DND-41 (cell line): ENCODE data around the gene ATP6AP1.
A peak's percentile ranks its signal among the peaks of the same experiment; 100 is the strongest.

Source experiments
- ATAC-seq: fragments of 200-7000 bp; cut with Tn5 transposase; 3 replicates; pipeline ENCODE4 v1.9.1; 2021; ENCODE audit warnings: low read depth; ENCODE audit not compliant: insufficient read depth
- DNase-seq: peaks from one replicate; pipeline ENCODE4 v3.0.0-alpha.2; 2020
- H2AFZ ChIP-seq: 2 replicates; pipeline ENCODE4 v1.6.0; 2012; ENCODE audit warnings: low read depth, low read length
- H3K27ac ChIP-seq: 2 replicates; pipeline ENCODE4 v1.5.1; 2012; ENCODE audit warnings: low read length, inconsistent platforms
- H3K27me3 ChIP-seq: fragments of 200-600 bp; sonication (generic); 2 replicates; pipeline ENCODE4 v1.6.0; 2012; ENCODE audit warnings: low read length, mild to moderate bottlenecking, inconsistent platforms; ENCODE audit not compliant: insufficient read depth, poor library complexity
- H3K36me3 ChIP-seq: 2 replicates; pipeline ENCODE4 v1.5.1; 2012; ENCODE audit warnings: low read length, inconsistent platforms; ENCODE audit not compliant: insufficient read depth
- H3K4me1 ChIP-seq: 2 replicates; pipeline ENCODE4 v1.5.1; 2012; ENCODE audit warnings: mild to moderate bottlenecking, low read length; ENCODE audit not compliant: insufficient read depth
- H3K4me2 ChIP-seq: 2 replicates; pipeline ENCODE4 v1.6.0; 2012; ENCODE audit warnings: mild to moderate bottlenecking, moderate library complexity, low read length, inconsistent platforms; ENCODE audit not compliant: insufficient read depth
- H3K4me3 ChIP-seq, 2 experiments: fragments of 200-600 bp in 1 of 2; shearing (Covaris generic) in 1 of 2; 2 replicates each; pipeline ENCODE4 v1.5.1; 2012 to 2016; ENCODE audit warnings: inconsistent platforms in 2 of 2, low read length in 2 of 2, mild to moderate bottlenecking in 2 of 2, low read depth in 1 of 2, moderate library complexity in 1 of 2
- H3K79me2 ChIP-seq: 2 replicates; pipeline ENCODE4 v1.6.0; 2012; ENCODE audit warnings: low read length, inconsistent platforms; ENCODE audit not compliant: insufficient read depth
- H3K9ac ChIP-seq: 2 replicates; pipeline ENCODE4 v1.6.0; 2012; ENCODE audit warnings: low read depth, mild to moderate bottlenecking, inconsistent platforms, low read length, moderate library complexity
- H3K9me3 ChIP-seq: 2 replicates; pipeline ENCODE4 v1.5.1; 2012; ENCODE audit warnings: low read length, moderate library complexity, mild to moderate bottlenecking, inconsistent platforms; ENCODE audit not compliant: insufficient read depth, severe bottlenecking
- H4K20me1 ChIP-seq: 2 replicates; pipeline ENCODE4 v1.6.0; 2012; ENCODE audit warnings: low read length; ENCODE audit not compliant: insufficient read depth
- EZH2 ChIP-seq: IDR thresholded peaks from 3 replicates; pipeline ENCODE4 v1.6.1; 2012; ENCODE audit warnings: borderline replicate concordance, low read depth, mild to moderate bottlenecking, moderate library complexity, low read length, inconsistent platforms; ENCODE audit not compliant: severe bottlenecking
- TF ChIP-seq, protein P1 (sequence below): IDR thresholded peaks from 2 replicates; pipeline ENCODE4 v1.5.1; 2012; ENCODE audit warnings: borderline replicate concordance, low read length, moderate library complexity, mild to moderate bottlenecking; ENCODE audit not compliant: poor library complexity, severe bottlenecking; ENCODE audit errors: extremely low read depth

The ATP6AP1 gene

DNA sequence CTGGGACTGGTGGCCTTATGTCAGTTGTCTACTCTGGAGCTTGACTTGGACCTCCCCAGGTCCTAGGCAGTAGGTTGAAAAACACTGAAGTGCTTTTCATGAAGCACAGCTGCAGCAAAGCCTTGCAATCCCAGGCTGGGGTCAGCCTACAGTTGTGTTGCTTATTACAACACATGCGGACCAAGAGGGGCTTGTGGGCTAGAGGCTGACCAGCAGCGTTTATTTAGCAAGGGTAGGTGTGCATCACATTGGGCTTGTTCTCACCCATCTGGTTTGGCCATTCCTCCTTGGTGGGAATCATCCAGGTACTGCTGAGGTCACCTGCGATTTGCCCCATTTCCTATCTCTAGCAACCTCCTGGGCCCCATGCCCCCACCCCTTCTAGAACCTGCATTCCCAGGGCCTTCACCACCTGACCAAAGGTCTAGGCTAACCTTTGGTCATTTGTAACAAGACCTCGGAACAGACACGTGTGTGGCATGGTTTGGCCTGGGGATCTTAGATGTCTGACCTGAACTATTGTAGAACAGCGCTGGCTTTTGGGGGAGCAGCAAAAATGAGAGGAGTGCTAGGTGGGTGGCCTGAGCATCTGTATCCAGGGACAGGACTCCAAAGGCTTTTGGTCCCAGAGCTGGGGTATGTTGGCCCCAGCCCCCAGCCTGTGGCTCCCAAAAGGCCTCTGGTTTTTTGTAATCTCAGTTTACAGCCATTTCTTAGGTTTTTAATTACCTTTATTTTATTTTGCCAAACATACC lies 27.3 kb upstream of the ATP6AP1 start:
- DNase-seq (peak; percentile 28), ATAC-seq (peak; percentile 14; the same call in 2 of the 3 replicates)

DNA sequence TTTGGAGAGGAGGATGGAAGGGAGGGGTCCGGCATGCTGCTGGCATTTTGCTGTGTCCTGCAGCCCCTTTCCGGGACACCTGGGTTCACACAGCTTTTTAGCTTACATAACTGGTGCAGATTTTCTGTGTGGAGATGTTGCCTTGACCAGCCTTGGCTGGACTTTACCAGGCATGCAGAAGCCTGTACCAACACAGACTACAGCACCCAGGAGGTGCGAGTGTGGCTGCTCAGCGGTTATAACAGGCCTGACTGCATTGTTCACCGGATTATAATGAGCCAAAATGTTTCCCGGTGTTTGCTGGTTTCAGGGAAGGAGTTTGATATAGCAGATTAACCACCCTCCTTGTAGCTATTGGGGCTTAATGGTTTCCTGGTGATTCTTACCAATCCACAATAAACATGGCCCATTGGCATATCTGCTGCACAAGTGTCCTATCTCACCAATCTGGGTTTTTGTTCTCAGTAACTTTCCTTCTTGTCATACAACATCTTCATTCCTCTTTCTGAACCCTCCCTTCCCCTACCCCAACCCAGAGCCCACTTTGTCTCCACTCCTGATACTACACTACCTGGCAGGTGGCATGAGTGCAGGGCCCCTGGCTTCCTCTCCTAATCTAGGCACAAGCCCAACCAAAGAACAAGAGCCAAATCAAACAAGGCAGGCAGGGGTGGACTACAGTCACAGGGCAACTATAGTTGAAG lies 26.4 kb upstream of the ATP6AP1 start:
- no peaks in the 10 kb centered on the region for H3K27me3 ChIP-seq
- peaks cover 28% of the 10 kb centered on the region for H3K79me2 ChIP-seq
- no peaks in the 10 kb centered on the region for H3K9me3 ChIP-seq
- H3K4me1 ChIP-seq: peaks cover 18% of the 10 kb centered on the region
- H3K27ac ChIP-seq: peak overlapping the region; percentile 10; the same call in 1 of the 2 replicates
- no peak for ATAC-seq
- peaks cover 29% of the 10 kb centered on the region for H3K36me3 ChIP-seq
- H3K4me2 ChIP-seq: no peak overlapping the region
- DNase-seq: no peak
- TF ChIP-seq, protein P1, sequence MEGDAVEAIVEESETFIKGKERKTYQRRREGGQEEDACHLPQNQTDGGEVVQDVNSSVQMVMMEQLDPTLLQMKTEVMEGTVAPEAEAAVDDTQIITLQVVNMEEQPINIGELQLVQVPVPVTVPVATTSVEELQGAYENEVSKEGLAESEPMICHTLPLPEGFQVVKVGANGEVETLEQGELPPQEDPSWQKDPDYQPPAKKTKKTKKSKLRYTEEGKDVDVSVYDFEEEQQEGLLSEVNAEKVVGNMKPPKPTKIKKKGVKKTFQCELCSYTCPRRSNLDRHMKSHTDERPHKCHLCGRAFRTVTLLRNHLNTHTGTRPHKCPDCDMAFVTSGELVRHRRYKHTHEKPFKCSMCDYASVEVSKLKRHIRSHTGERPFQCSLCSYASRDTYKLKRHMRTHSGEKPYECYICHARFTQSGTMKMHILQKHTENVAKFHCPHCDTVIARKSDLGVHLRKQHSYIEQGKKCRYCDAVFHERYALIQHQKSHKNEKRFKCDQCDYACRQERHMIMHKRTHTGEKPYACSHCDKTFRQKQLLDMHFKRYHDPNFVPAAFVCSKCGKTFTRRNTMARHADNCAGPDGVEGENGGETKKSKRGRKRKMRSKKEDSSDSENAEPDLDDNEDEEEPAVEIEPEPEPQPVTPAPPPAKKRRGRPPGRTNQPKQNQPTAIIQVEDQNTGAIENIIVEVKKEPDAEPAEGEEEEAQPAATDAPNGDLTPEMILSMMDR: no peak
- no peak for TF ChIP-seq EZH2
- no peak overlapping the region for H3K9ac ChIP-seq
- no peak overlapping the region for H2AFZ ChIP-seq
- peaks cover 21% of the 10 kb centered on the region for H4K20me1 ChIP-seq
- H3K4me3 ChIP-seq: no peak overlapping the region

More for the DNA sequence above, 27.3 kb upstream of the ATP6AP1 start:
- Histone ChIP-seq H3K4me2 (no peak overlapping the region), H3K27me3 (no peaks in the 10 kb centered on the region), H3K9me3 (no peaks in the 10 kb centered on the region), H2AFZ (no peak overlapping the region), H3K27ac (no peak overlapping the region), H3K36me3 (peaks cover 29% of the 10 kb centered on the region), H4K20me1 (peaks cover 21% of the 10 kb centered on the region), H3K79me2 (peaks cover 31% of the 10 kb centered on the region), H3K4me3 (no peak overlapping the region), H3K4me1 (peaks cover 21% of the 10 kb centered on the region), H3K9ac (no peak overlapping the region)
- TF ChIP-seq EZH2: no peak
- TF ChIP-seq, protein P1: no peak

GRCh38 chrX:154402622-154403127 lies 25.8 kb upstream of the ATP6AP1 start:
- Histone ChIP-seq H3K27ac (no peak overlapping the region), H4K20me1 (peaks cover 21% of the 10 kb centered on the region), H2AFZ (no peak overlapping the region), H3K9ac (no peak overlapping the region), H3K4me2 (no peak overlapping the region), H3K79me2 (peaks cover 22% of the 10 kb centered on the region), H3K27me3 (no peaks in the 10 kb centered on the region), H3K4me1 (peaks cover 14% of the 10 kb centered on the region), H3K4me3 (no peak overlapping the region), H3K9me3 (no peaks in the 10 kb centered on the region), H3K36me3 (peaks cover 29% of the 10 kb centered on the region)
- TF ChIP-seq, protein P1: no peak
- no peak for TF ChIP-seq EZH2
- ATAC-seq (no peak), DNase-seq (no peak)
